ENCODE data around the gene NFKBIB.

The NFKBIB gene

DNA sequence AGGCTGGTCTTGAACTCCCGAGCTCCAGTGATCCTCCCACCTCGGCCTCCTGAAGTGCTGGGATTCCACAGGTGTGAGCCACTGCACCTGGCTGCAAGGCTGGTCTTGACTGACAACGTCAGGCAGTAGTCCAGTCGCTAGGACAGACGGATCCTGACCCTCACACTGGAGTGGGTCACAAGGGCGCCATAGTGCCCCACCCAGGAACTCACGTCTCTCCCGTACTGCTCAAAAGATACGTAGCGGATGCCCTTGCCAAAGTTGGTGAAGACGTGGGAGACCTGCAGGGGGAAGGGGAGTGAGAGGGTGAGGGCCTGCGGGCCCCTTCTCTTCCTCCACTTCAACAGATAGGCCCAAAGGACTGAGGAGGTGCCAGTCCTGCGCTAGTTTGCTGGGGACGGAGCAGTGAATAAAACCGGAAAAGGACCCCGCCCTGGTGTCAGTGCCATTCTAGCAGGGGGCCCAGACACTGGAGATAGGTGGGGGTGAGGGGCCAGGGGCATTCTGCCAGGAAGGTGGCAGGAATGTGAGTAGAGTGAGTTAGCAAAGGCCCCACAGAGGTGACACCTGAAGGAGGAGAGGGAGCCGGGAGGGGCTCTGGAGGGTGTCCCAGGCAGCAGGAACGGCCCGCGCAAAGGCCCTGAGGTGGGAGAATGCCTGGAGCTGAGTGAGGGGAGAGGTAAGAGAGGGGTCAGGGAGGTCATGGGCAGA, 42.9 kb downstream of the NFKBIB start:
- no peak for TF ChIP-seq POLR2AphosphoS5 (IDR thresholded peaks at IDR 0.05; ENCODE audit: low read depth, low read length)
- no peak for TF ChIP-seq FOXP2 (optimal IDR thresholded peaks at IDR 0.05; ENCODE audit: borderline replicate concordance, extremely low read depth, extremely low read length, insufficient read depth)
- TF ChIP-seq, protein P1, sequence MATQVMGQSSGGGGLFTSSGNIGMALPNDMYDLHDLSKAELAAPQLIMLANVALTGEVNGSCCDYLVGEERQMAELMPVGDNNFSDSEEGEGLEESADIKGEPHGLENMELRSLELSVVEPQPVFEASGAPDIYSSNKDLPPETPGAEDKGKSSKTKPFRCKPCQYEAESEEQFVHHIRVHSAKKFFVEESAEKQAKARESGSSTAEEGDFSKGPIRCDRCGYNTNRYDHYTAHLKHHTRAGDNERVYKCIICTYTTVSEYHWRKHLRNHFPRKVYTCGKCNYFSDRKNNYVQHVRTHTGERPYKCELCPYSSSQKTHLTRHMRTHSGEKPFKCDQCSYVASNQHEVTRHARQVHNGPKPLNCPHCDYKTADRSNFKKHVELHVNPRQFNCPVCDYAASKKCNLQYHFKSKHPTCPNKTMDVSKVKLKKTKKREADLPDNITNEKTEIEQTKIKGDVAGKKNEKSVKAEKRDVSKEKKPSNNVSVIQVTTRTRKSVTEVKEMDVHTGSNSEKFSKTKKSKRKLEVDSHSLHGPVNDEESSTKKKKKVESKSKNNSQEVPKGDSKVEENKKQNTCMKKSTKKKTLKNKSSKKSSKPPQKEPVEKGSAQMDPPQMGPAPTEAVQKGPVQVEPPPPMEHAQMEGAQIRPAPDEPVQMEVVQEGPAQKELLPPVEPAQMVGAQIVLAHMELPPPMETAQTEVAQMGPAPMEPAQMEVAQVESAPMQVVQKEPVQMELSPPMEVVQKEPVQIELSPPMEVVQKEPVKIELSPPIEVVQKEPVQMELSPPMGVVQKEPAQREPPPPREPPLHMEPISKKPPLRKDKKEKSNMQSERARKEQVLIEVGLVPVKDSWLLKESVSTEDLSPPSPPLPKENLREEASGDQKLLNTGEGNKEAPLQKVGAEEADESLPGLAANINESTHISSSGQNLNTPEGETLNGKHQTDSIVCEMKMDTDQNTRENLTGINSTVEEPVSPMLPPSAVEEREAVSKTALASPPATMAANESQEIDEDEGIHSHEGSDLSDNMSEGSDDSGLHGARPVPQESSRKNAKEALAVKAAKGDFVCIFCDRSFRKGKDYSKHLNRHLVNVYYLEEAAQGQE (IDR thresholded peaks at IDR 0.05; ENCODE audit: insufficient read depth in 1 of 2, low read depth in 2 of 2, low read length in 2 of 2) = no peak
- TF ChIP-seq TAF1 (IDR thresholded peaks at IDR 0.05; ENCODE audit: borderline replicate concordance, insufficient read depth, low read length) = no peak
- TF ChIP-seq SIN3A (IDR thresholded peaks at IDR 0.05; ENCODE audit: borderline replicate concordance, insufficient read depth, low read length) = no peak

GRCh38 chr19:38944981-38945506, 45.3 kb downstream of the NFKBIB start:
- TF ChIP-seq SIN3A (IDR thresholded peaks at IDR 0.05; ENCODE audit: borderline replicate concordance, insufficient read depth, low read length) (no peak), FOXP2 (optimal IDR thresholded peaks at IDR 0.05; ENCODE audit: borderline replicate concordance, extremely low read depth, extremely low read length, insufficient read depth) (no peak), TAF1 (IDR thresholded peaks at IDR 0.05; ENCODE audit: borderline replicate concordance, insufficient read depth, low read length) (no peak), POLR2AphosphoS5 (IDR thresholded peaks at IDR 0.05; ENCODE audit: low read depth, low read length) (no peak)
- TF ChIP-seq, protein P1 (IDR thresholded peaks at IDR 0.05; ENCODE audit: insufficient read depth in 1 of 2, low read depth in 2 of 2, low read length in 2 of 2) = no peak

GRCh38 chr19:38945562-38946228, 45.9 kb downstream of the NFKBIB start:
- no peak for TF ChIP-seq POLR2AphosphoS5 (IDR thresholded peaks at IDR 0.05; ENCODE audit: low read depth, low read length)
- no peak for TF ChIP-seq SIN3A (IDR thresholded peaks at IDR 0.05; ENCODE audit: borderline replicate concordance, insufficient read depth, low read length)
- TF ChIP-seq TAF1 (IDR thresholded peaks at IDR 0.05; ENCODE audit: borderline replicate concordance, insufficient read depth, low read length) = no peak
- TF ChIP-seq FOXP2 (optimal IDR thresholded peaks at IDR 0.05; ENCODE audit: borderline replicate concordance, extremely low read depth, extremely low read length, insufficient read depth) = no peak
- TF ChIP-seq, protein P1 (IDR thresholded peaks at IDR 0.05; ENCODE audit: insufficient read depth in 1 of 2, low read depth in 2 of 2, low read length in 2 of 2) = no peak

GRCh38 chr19:38946229-38947010, 46.7 kb downstream of the NFKBIB start:
- TF ChIP-seq POLR2AphosphoS5 (IDR thresholded peaks at IDR 0.05; ENCODE audit: low read depth, low read length) (no peak), FOXP2 (optimal IDR thresholded peaks at IDR 0.05; ENCODE audit: borderline replicate concordance, extremely low read depth, extremely low read length, insufficient read depth) (no peak)
- TF ChIP-seq, protein P1 (IDR thresholded peaks at IDR 0.05; ENCODE audit: insufficient read depth in 1 of 2, low read depth in 2 of 2, low read length in 2 of 2) = peak; percentile 72 to 84
